NOMO-1 (cell line): Measurements from ENCODE around the gene GPR55.

ENCODE experiments used
- DNase-seq, 2 experiments: peaks; one replicate each; lab custom pipeline; 2025; ENCODE audit not compliant: unreplicated experiment in 2 of 2; lab: John Stamatoyannopoulos, UW

GPR55 gene

GRCh38 chr2:230935130-230935430 lies 10.0 kb upstream of the GPR55 start:
- DNase-seq, result no peak

- no peak for DNase-seq
Observed at GRCh38 chr2:230934231-230935129, 9.4 kb upstream of the GPR55 start.

DNA sequence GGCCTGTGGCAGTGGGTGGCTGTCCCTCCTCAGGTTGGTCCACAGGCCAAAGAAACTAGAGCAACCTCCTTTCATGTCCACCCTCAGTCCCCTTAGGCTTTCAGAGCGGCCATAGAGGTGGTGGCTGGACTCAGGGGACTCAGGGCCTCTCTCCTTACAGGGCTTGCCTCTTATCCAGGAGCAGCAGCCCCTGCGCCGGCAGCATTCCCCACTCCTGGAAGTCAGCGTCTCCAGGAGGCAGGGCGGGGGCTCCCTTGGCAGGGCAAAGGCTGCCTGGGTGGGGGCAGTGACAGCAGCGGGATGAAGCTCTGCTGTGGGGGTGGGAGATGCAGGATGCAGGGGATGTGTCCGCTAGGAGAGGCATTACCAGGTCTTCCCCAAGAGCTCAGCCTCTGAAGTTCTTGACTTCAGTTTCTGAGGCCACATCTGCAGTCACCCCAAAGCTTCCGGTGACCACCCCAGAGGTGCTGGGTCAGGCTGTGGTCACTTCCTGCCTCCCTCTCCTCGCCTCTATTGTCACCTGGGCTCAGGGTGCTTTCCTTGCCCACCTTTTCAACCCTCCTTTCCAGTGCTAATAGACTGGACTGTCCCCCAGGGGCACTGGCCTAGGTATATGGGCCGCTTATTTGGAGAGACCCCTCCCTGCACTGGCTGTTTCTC lies 8.6 kb upstream of the GPR55 start:
- DNase-seq, result no peak

DNA sequence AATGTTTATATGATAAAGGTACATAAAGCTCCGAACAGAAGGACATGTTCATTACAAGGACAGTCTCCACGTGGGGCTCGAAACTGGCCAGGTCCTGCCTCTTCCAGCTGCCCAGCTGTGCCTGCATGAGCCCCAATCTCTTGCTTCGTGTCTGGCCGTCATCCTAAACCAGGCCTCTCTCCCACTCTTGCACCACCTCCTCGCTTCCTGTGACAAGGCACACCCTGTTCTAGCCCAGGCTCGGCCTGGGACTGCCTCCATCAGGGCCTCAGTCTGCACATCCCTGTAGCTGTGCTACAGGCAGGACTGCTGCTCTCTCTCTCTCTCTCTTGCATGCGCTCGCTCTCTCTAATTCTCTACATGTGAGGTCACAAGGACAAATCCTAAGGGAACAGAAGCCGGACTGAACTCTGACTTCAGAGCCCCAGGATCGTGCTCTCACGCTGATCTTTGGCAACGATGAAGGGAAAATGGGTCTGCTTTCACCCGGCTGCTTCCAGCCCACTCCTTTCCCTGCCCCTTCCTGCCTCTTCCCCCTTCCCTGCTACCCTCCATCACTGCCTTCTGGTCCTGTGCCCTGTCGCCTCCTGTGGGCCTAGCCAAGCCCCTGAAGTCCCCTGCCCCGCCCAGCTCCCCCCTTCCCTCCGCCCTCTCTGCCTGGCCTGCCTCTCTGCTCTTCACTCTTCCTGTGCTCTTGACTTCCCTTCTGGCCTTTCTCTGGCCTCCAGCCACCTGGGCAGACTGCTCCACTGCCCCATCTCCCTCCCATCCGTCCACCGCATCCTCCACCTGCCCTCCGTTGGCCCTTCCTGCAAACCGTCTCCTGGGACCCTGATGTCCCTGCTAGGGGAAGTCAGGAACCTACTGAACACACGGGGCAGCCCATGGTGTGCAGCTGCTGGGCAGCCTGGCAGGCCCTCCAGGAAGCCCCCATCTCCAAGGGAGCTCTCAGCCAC lies 7.8 kb upstream of the GPR55 start:
- peak; percentile 17 to 27 for DNase-seq

GRCh38 chr2:230931556-230932231 lies 6.7 kb upstream of the GPR55 start:
- DNase-seq, result no peak

DNA sequence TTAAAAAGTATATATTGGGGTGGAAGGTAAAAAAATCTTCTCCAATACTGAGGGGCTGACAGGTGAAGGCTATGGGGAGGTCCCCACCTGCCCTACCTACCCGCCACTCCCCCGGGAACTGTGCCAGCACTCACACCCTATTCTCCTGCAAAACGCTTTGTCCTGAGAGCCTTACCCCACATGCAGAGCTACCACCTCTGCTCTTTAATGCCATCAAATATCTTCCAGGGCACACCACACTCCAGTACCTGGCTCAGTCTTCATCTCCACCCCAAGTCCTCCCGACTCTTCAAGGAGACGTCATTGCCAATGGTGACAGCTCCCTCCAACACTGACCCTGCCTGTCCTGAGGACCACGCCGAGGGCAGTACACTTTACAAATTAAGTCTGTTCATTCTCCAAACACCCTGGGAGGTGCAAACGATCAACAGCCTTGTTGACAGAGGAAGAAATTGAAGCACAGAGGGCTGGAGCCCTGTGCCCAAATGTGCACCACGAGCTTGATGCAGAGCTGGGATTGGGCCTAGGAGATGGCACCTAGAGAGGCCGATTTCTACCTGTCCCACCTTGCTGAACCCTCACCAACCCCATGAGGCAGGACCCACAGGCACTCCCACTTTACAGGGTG lies 6.0 kb upstream of the GPR55 start:
- DNase-seq, result no peak

DNA sequence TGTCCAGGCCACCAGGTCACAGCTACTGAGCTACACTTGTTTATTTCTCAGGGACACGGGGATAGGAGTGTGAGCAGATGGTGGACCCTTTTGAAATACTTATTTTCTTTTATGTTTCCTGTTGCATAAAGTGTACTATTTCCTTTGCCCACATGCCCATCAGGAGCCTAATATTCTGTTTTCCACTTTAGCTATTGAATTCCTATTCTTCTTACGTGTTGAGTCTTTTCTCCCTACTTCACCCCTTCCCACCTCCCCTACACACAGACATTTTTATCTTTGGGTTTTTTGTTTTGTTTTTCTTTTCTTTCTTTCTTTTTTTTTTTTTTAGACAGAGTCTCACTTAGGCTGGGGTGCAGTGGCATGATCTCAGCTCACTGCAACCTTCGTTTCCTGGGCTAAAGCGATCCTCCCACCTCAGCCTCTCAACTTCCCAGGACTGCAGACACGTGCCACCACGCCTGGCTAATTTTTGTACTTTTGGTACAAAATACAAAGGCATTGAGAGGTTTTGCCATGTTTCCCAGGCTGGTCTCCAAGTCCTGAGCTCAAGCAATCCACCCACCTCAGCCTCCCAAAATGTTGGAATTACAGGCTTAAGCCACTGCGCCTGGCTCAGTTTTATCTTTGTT lies 5.2 kb upstream of the GPR55 start:
- no peak for DNase-seq

- no peak for DNase-seq
Observed at GRCh38 chr2:230929381-230930148, 4.5 kb upstream of the GPR55 start.

- DNase-seq, result no peak
Observed at GRCh38 chr2:230928701-230929380, 3.8 kb upstream of the GPR55 start.

- no peak for DNase-seq
Observed at GRCh38 chr2:230927711-230928341, 2.8 kb upstream of the GPR55 start.

- DNase-seq, result no peak
Observed at GRCh38 chr2:230925879-230926765, 1.1 kb upstream of the GPR55 start.

- DNase-seq, result no peak
Observed at GRCh38 chr2:230925443-230925878, 419 bp upstream of the GPR55 start.

- no peak for DNase-seq
Observed at GRCh38 chr2:230924092-230924469, 961 bp downstream of the GPR55 start.

- no peak for DNase-seq
Observed at GRCh38 chr2:230922951-230923717, 1.9 kb downstream of the GPR55 start.

DNA sequence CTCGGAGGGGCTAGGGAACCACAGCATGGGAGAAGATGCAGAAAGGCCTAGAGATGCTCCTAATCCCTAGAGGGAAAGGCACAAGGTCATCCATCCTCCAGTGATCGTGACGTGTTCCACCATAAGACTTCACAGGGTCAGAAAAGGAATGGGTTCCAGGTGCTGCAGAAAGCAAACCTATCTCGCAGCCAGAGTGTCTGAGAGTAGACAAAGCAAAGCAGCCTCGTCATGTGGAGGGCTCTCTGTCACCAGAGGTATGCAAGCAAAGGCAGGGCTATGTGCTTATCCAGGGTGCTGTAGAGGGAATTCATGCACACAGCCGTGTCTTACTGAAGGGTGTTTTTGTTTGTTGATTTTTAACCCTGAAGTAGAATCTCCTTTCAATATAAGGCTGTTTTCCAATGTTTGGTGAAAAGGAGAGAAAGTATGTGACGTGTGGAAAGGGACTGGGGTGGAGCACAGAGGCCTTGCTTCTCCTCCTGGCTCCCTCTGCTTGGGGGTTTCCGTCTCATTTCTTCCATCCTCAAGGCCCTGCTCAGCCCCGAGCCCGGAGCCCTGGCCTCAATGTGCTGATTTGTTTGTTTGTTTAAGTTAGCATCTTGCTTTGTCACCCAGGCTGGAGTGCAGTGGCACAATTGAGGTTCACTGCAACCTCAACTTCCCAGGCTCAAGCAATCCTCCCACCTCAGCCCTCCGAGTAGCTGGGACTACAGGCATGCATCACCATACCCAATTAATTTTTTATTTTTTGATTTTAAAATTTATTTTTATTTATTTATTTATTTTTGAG lies 3.0 kb downstream of the GPR55 start:
- DNase-seq, result no peak
